Occipital lobe (tissue), 2 donors: ENCODE data around the gene SPX. TPM values are rescaled to one million over a fixed set of nuclear protein-coding genes. Genes with fewer than 3 reads are reported as not detected.

Experiments
- DNase-seq: peaks from one replicate; lab custom pipeline; 2025; lab: John Stamatoyannopoulos, UW
- total RNA-seq: library from RNA; depleted of rRNA; stranded (reverse); fragments of >200 nt; gene quantifications from one replicate; pipeline ENCODE4 v1.2.3, GENCODE V29; 2014

The SPX gene
- total RNA-seq, 1 donor from 2014 or later: 0.16 TPM

- no peak for DNase-seq
Observed at GRCh38 chr12:21577516-21577915, 51.4 kb downstream of the SPX start.

- DNase-seq: no peak
Observed at GRCh38 chr12:21580748-21581516, 54.8 kb downstream of the SPX start.

Other genes with a start within 250 kb of the SPX start
- gene SLCO1A2, start 191.4 kb upstream of the SPX start, total RNA-seq: 8.3 TPM
- not detected for gene IAPP, start 153.4 kb upstream of the SPX start, total RNA-seq
- gene PYROXD1, start 88.6 kb upstream of the SPX start, total RNA-seq: 21.1 TPM
- gene RECQL, start 24.7 kb upstream of the SPX start, total RNA-seq: 43.2 TPM
- 48.7 TPM for gene GOLT1B, start 24.5 kb upstream of the SPX start, total RNA-seq
- not detected for gene GYS2, start 78.6 kb downstream of the SPX start, total RNA-seq
- 381 TPM for gene LDHB, start 131.5 kb downstream of the SPX start, total RNA-seq
- gene KCNJ8, start 248.4 kb downstream of the SPX start, total RNA-seq: 5.9 TPM